ENCODE results near the gene PKD1L1. TPM values are rescaled to one million over a fixed set of nuclear protein-coding genes. Genes with fewer than 3 reads are reported as not detected.
"Not testable (repeated sequence)": the region's sequence is repeated elsewhere in the genome, so short reads cannot be mapped to it uniquely, and the experiment has no call there.

Gene PKD1L1
- total RNA-seq, 4 donors from 2014 or later = 0.44 to 8.4 (median 0.82) TPM

DNA sequence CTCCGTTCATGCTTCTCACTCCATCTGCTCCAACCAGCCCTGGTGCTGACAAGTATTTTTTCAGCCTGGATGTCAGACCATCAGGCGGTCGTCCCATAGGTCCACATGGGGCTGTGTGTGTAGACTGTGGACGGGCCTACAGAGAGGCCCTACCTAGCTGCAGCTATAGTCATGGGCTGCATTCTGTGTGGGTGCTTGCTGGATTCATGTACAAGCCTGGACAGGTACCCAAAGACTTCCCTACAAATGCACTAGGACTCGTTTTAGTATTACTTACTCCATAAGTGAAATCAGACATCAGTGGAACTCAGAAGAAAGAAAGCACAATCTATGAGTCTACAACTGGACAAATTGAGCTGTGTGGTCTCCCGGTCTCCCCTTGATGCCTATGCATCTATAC is 146.8 kb downstream of the PKD1L1 start:
- WGBS, 2 donors = 88 to 96% methylated on average over 6 of the region's 6 CpGs
- TF ChIP-seq CTCF (IDR thresholded peaks at IDR 0.05) (no peak), EP300 (IDR thresholded peaks at IDR 0.05) (no peak), POLR2A (IDR thresholded peaks at IDR 0.05) (no peak)

GRCh38 chr7:47799524-47799923 is 148.7 kb downstream of the PKD1L1 start:
- Histone ChIP-seq H3K27me3 (no peaks in the 10 kb centered on the region), H3K4me1 (no peaks in the 10 kb centered on the region), H3K27ac (no peak overlapping the region), H3K36me3 (no peaks in the 10 kb centered on the region), H3K9me3 (no peaks in the 10 kb centered on the region), H3K4me3 (no peak overlapping the region)
- TF ChIP-seq POLR2A (IDR thresholded peaks at IDR 0.05) = no peak
- TF ChIP-seq EP300 (IDR thresholded peaks at IDR 0.05) = no peak
- no peak for TF ChIP-seq CTCF (IDR thresholded peaks at IDR 0.05)
- no peak for DNase-seq (ENCODE audit: low spot score in 2 of 2)
- 89 to 96% methylated on average over 6 of the region's 6 CpGs for WGBS, 2 donors

More for the DNA sequence above, 146.8 kb downstream of the PKD1L1 start:
- H3K4me3 ChIP-seq = no peak overlapping the region
- DNase-seq (ENCODE audit: low spot score in 2 of 2) = no peak
- H3K27me3 ChIP-seq = no peaks in the 10 kb centered on the region
- no peaks in the 10 kb centered on the region for H3K9me3 ChIP-seq
- H3K27ac ChIP-seq = no peak overlapping the region
- H3K4me1 ChIP-seq = peaks cover 0 to 13% (median 1%) of the 10 kb centered on the region in 4 donors
- H3K36me3 ChIP-seq = no peaks in the 10 kb centered on the region

- H3K9me3 ChIP-seq = no peaks in the 10 kb centered on the region
- H3K36me3 ChIP-seq = no peaks in the 10 kb centered on the region
- no peaks in the 10 kb centered on the region for H3K27me3 ChIP-seq
- H3K4me3 ChIP-seq = no peak overlapping the region
- no peaks in the 10 kb centered on the region for H3K4me1 ChIP-seq
- TF ChIP-seq CTCF (IDR thresholded peaks at IDR 0.05) (no peak), EP300 (IDR thresholded peaks at IDR 0.05) (no peak), POLR2A (IDR thresholded peaks at IDR 0.05) (no peak)
- H3K27ac ChIP-seq = no peak overlapping the region
- 80 to 89% methylated on average over 4 of the region's 4 CpGs for WGBS, 2 donors
- no peak for DNase-seq (ENCODE audit: low spot score in 2 of 2)
These were observed 151.9 kb downstream of the PKD1L1 start for GRCh38 chr7:47796347-47796746.

DNA sequence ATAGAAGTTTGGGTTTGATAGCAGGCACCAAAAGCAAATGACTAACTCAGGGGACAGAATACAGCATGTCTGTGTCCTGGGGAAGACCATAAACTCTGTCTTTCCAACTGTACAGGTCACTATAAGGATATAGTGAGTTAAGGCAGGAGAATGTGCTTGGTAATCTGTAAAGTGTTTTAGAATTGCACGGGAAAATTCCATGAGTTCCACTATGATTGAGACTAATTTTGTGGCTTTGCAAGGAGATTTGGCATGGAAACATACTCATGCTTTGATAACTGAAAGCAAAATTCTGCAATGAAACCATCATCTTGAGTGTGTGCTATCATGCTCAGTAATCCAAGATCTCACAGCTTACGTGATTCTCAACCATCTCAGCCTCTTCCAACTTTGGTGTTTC is 152.6 kb downstream of the PKD1L1 start:
- Histone ChIP-seq H3K36me3 (no peaks in the 10 kb centered on the region), H3K27me3 (no peaks in the 10 kb centered on the region), H3K4me3 (no peak overlapping the region), H3K4me1 (no peaks in the 10 kb centered on the region), H3K9me3 (no peaks in the 10 kb centered on the region), H3K27ac (no peak overlapping the region)
- WGBS, 2 donors = 61 to 71% methylated on average over 2 of the region's 2 CpGs
- TF ChIP-seq EP300 (IDR thresholded peaks at IDR 0.05) (no peak), CTCF (IDR thresholded peaks at IDR 0.05) (no peak), POLR2A (IDR thresholded peaks at IDR 0.05) (no peak)
- DNase-seq (ENCODE audit: low spot score in 2 of 2) = no peak

GRCh38 chr7:47795126-47795525 is 153.1 kb downstream of the PKD1L1 start:
- H3K27ac ChIP-seq; DNase-seq (ENCODE audit: low spot score in 2 of 2); H3K4me1 ChIP-seq; H3K9me3 ChIP-seq; H3K27me3 ChIP-seq; H3K4me3 ChIP-seq; H3K36me3 ChIP-seq: not testable (repeated sequence)

DNA sequence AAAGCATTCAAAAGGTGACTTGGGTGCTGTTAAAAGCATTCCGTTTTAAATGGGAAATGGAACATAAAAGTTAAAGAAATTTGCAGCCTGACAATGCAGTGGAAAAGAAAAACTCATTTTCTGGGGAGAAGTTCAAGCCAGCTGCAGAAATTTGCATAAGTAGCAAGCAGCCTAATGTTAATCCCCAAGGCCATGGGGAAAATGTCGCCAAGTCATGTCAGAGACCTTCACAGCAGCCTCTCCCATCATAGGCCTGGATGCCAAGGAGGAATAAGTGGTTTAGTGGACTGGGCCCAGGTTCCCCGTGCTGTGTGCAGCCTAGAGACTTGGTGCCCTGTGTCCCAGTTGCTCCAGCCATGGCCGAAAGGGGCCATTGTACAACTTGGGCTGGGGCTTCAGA is 154.2 kb downstream of the PKD1L1 start:
- Histone ChIP-seq H3K36me3 (no peaks in the 10 kb centered on the region), H3K4me1 (no peaks in the 10 kb centered on the region), H3K27ac (no peak overlapping the region), H3K9me3 (no peaks in the 10 kb centered on the region), H3K27me3 (no peaks in the 10 kb centered on the region), H3K4me3 (no peak overlapping the region)
- TF ChIP-seq EP300 (IDR thresholded peaks at IDR 0.05) = no peak
- no peak for TF ChIP-seq CTCF (IDR thresholded peaks at IDR 0.05)
- no peak for TF ChIP-seq POLR2A (IDR thresholded peaks at IDR 0.05)
- no peak for DNase-seq (ENCODE audit: low spot score in 2 of 2)
- WGBS, 2 donors = 38 to 49% methylated on average over 4 of the region's 4 CpGs

DNA sequence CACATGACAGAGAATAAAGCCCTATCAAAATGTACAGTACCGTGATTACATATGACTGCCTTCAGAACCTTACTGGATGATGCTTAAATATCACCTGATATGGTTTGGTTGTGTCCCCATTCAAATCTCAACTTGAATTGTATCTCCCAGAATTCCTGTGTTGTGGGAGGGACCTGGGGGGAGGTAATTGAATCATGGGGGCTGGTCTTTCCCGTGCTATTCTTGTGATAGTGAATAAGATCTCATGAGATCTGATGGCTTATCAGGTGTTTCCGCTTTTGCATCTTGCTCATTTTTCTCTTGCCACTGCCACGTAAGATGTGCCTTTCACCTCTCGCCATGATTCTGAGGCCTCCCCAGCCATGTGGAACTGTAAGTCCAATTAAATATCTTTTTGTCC is 155.1 kb downstream of the PKD1L1 start:
- H3K27me3 ChIP-seq; DNase-seq (ENCODE audit: low spot score in 2 of 2); H3K4me1 ChIP-seq; H3K27ac ChIP-seq; H3K4me3 ChIP-seq; H3K9me3 ChIP-seq; H3K36me3 ChIP-seq: not testable (repeated sequence)
- WGBS, 2 donors = 56 to 57% methylated on average over 5 of the region's 5 CpGs
